ENCODE measurements around the gene EFEMP2.
A peak's percentile ranks its signal among the peaks of the same experiment; 100 is the strongest.

EFEMP2 gene

GRCh38 chr11:65866509-65867283, 5.9 kb downstream of the EFEMP2 start:
- DNase-seq (ENCODE audit: low read depth in 2 of 3, low spot score in 1 of 3), result no peak

GRCh38 chr11:65865550-65866172, 6.9 kb downstream of the EFEMP2 start:
- no peak for DNase-seq (ENCODE audit: low read depth in 2 of 3, low spot score in 1 of 3)

DNA sequence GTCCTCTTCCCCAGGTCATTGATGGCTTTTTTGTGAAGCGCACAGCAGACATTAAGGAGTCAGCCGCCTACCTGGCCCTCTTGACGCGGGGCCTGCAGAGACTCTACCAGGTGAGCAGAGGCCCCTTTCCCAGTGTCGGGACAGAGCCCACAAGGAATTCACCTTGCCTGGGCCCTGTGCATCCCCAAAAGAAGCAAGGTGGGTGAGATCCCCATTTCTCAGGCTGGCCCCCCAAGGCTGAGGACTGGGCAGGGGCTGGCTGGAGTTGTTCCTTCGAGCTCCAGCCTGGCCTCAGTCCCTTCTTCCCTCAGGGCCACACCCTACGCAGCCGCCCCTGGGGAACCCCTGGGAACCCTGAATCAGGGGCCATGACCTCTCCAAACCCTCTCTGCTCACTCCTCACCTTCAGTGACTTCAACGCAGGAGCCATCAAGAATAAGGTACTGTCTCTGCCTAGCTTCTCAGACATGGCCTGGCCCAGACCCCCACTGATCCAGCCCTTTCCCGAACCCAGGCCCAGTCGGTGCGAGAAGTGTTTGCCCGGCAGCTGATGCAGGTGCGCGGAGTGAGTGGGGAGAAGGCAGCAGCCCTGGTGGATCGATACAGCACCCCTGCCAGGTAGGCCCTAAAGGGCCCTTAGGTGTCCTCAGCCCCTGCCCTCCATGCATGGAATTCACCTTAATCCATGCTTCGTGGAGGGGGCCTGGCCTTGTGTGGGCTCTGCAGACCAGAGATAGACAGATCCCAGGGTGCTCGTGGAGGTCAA, 7.7 kb downstream of the EFEMP2 start:
- no peak for DNase-seq (ENCODE audit: low read depth in 2 of 3, low spot score in 1 of 3)

GRCh38 chr11:65863889-65864705, 8.5 kb downstream of the EFEMP2 start:
- no peak for DNase-seq (ENCODE audit: low read depth in 2 of 3, low spot score in 1 of 3)

- DNase-seq (ENCODE audit: low read depth in 2 of 3, low spot score in 1 of 3), result no peak
Measured at GRCh38 chr11:65862941-65863888, 9.4 kb downstream of the EFEMP2 start.

DNA sequence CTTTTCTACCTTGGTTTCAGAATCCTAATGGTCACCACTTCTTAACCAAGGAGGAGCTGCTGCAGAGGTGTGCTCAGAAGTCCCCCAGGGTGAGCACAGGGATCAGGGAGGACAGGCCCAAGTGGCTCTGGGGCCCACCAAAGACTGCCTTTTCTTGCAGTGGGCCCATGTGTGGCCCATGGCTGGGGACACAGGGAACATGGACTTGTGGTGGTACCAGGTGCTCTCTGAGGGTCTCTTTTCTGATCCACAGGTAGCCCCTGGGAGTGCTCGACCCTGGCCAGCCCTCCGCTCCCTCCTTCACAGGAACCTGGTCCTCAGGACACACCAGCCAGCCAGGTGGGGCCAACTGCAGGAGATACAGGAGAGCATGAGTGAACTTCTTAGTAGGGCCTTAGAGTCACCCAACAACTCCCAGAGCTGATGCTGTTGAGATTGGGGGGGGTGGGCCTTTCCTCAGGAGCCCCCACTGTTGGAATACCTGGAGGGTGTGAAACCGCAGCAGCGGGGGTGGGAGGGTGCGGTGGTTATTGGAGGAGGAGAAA, 10.3 kb downstream of the EFEMP2 start:
- DNase-seq (ENCODE audit: low read depth in 2 of 3, low spot score in 1 of 3), result no peak

- no peak for DNase-seq (ENCODE audit: low read depth in 2 of 3, low spot score in 1 of 3)
Measured at GRCh38 chr11:65861533-65862183, 10.9 kb downstream of the EFEMP2 start.

DNA sequence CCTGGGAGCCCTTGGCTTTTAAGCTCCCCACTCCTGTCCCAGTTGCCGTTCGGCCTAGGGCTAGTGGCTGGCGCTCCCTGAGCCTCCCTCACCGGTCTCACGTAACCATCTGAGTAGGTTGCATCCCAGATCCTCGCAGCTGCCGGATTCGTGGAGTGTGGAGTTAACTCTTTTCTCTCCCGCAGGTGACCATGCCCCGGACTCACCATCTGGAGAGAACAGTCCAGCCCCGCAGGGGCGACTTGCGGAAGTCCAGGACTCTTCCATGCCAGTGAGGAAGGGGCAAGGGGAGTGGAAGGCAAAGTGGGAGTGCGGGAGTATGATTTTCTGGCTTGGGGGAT, 11.5 kb downstream of the EFEMP2 start:
- DNase-seq (ENCODE audit: low read depth in 2 of 3, low spot score in 1 of 3), result no peak

- peak; percentile 91 to 96 (median 93) for DNase-seq (ENCODE audit: low read depth in 2 of 3, low spot score in 1 of 3)
Measured at GRCh38 chr11:65860278-65861164, 12.1 kb downstream of the EFEMP2 start, which contains the start of gene MUS81. TSS of gene MUS81 (plus strand) at chr11:65860433. CDS start at chr11:65860754, 321 bp downstream.

DNA sequence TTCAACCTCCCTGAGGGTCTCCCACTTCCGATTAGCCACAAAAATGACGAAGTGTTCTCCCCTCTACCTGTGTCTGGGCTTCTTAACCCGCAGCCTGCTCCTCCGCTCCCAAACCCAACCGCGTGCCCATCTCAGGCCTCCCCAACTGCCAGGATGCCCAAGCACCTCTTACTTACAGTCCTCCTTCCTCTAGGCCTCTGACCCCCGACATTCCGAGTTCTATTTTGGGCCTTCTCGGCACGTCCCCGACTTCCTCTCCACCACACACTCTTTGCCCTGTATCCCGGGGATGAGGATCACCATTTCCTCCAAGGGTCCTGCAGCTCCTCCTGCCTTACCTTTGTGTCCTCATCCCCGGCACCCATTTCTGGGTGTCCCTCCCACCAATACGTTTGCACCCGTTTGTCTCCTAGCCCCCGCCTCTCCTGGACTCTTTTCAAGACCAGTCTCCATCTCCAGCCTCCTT, 12.8 kb downstream of the EFEMP2 start:
- peak in 1 of 3 donors; percentile 37 for DNase-seq (ENCODE audit: low read depth in 2 of 3, low spot score in 1 of 3)

DNA sequence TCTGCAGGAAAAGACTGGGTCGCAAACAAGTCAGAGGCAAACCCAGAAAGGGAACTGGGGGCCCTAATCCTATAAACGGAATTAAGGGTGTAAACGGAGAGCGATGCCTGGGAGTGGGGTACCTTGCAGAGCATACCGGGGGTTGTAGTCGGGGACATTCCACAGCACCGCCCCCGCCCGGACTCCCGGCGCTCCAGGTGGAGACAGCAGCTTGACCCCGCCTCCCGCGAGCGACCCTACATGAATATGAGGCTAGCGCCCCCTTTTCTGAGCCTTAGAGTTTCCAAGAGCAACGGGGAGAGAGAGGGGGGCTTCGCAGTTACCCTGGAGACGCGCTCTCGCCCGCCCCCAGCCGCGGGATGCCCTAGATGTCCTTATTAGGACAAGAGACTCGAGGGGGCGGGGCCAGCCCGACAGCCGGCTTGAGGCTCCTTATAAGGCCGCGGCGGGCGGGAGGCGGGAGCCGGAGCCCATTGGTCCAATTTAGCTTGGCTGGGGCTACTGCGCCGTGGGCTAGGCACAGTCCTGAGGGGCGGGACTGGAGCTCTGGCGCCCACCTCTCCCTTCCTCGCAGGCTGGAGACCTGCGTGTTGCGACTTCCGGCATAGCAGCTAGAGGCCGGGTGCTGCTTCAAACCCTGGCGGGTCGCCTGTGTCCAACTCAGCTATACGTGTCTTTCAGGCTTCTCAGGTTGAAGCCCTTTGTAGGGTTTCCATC, 13.3 kb downstream of the EFEMP2 start:
- DNase-seq (ENCODE audit: low read depth in 2 of 3, low spot score in 1 of 3), result peak; percentile 93 to 99 (median 97)

GRCh38 chr11:65858681-65859087, 13.9 kb downstream of the EFEMP2 start:
- DNase-seq (ENCODE audit: low read depth in 2 of 3, low spot score in 1 of 3), result no peak

DNA sequence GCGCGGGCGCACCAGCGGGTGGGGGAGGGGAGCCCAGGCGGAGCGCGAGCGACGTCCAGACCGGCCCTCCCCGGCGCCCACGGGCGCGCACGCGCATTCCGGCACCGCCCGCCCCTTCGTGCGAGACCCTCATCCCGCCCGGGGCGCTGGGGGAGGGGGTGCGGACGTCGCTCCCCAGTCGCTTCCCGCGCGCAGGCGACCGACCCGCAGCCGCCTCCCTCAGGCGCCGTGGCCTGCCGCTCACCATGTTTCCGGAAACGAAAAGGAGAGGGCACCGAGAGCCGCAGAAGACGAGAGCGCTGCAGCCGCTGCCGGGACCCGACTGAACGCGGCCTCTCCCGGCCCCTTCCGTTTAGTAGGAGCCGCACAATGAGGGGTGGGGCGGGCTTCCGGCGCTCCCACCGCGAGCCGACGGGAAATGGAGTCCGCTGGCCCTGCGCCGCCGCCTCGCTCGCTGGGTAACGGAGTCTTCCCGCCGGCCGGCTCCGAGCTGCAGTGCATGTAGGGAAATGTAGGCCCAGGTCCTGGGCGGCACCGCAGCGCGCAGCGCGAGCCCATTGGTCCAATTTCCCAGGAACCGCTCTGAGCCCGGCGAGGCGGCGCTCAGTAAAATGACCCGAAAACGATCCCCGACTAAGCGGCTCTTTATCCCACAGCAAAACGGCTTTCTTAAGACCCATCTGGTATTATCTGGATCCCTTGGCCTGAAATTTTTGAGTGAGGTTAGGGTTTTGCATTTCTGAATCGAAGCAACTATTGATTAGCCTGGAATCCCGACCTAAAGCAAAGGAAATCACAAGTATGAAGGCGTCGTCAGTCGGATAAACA, 14.5 kb downstream of the EFEMP2 start, which contains the start of gene CFL1:
Gene CFL1 (minus strand): TSS at position 328 of the 828 bp plus-strand sequence. CDS start 81 bp downstream, at position 247.
- DNase-seq (ENCODE audit: low read depth in 2 of 3, low spot score in 1 of 3), result peak; percentile 91 to 97 (median 97)

- peak in 1 of 3 donors; percentile 50 for DNase-seq (ENCODE audit: low read depth in 2 of 3, low spot score in 1 of 3)
Measured at GRCh38 chr11:65857500-65857852, 15.1 kb downstream of the EFEMP2 start.

DNA sequence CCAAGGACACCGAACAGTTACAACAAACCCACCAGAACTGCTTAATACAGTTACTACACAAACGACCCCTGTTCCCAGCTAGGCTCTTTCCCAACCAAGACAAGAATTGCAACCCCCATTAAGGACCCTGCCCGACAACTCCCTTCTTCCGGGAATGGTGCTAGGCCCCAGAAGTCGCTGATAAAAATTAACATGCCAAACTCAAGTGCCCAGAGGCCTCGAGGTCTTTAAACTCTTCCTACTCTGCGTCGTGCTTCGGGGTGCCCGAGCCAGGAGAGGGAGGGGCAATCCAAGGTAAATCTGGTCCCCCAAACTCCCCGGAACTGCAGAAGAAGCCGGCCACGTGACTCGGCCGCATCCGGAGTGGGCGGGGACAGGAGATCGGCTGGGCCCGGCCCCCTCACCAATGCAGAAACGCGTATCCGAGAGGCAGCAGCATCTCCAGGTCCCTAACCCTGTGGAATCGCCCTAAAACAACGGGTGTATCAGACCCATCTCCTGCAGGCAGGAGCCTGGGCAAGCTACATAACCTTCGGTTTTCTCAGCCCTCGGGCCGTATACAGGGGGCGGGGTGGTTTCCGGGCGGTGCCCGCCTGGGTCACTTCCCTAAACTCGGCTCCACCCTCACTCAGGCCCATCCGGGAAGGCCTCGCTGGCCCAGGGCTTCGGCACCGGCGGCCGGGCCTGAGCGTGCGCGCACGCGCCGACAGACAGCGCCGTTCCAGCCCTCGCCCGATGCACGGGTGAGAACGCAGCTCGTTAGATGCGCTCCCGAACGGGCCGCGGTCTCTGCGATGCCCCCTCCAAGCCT, 15.7 kb downstream of the EFEMP2 start:
- DNase-seq (ENCODE audit: low read depth in 2 of 3, low spot score in 1 of 3), result peak; percentile 65 to 77 (median 75)
